H1 (cell line): ENCODE measurements around the gene MEIOB. TPM values are rescaled to one million over a fixed set of nuclear protein-coding genes. Genes with fewer than 3 reads are reported as not detected.

Experiments used
- CTCF ChIA-PET: fragments of 300-600 bp; sonication (Branson Sonifier 250); formaldehyde crosslinking; loops from one replicate; lab custom pipeline; 2021; ENCODE audit not compliant: partially characterized antibody; lab: Charles Lee
- POLR2A ChIA-PET: fragments of 300-600 bp; sonication (Branson Sonifier 250); formaldehyde crosslinking; loops from one replicate; lab custom pipeline; 2021; ENCODE audit warnings: inconsistent platforms; ENCODE audit not compliant: partially characterized antibody; lab: Charles Lee
- DNase-seq, 2 experiments: peaks; one replicate each; pipeline versions ENCODE4 v3.0.0 to v3.0.0-alpha.2; 2010 to 2022; ENCODE audit warnings: low spot score in 2 of 2, low read depth in 1 of 2, mixed read lengths in 1 of 2
- FAIRE-seq: peaks from 2 replicates; lab custom pipeline; 2011; peaks lifted over from hg19 to GRCh38; lab: Jason Lieb, UNC
- H2AFZ ChIP-seq: 2 replicates; pipeline ENCODE4 v1.8.1; 2012; ENCODE audit warnings: low read length, inconsistent platforms
- H2AK5ac ChIP-seq: 2 replicates; pipeline ENCODE4 v1.6.1; 2013; ENCODE audit warnings: low read depth, low read length
- H2BK120ac ChIP-seq: replicated peaks from 2 replicates; pipeline ENCODE3; 2013; ENCODE audit warnings: low read depth, low read length, inconsistent platforms
- H2BK12ac ChIP-seq: 2 replicates; pipeline ENCODE4 v1.6.1; 2013; ENCODE audit warnings: low read depth, low read length
- H2BK15ac ChIP-seq: 2 replicates; pipeline ENCODE4 v1.6.1; 2013; ENCODE audit warnings: low read length
- H2BK20ac ChIP-seq: 2 replicates; pipeline ENCODE4 v1.6.1; 2013; ENCODE audit warnings: low read length
- H2BK5ac ChIP-seq: 2 replicates; pipeline ENCODE4 v1.6.1; 2013; ENCODE audit warnings: low read depth, low read length
- H3K14ac ChIP-seq: 2 replicates; pipeline ENCODE4 v1.6.1; 2013; ENCODE audit warnings: inconsistent platforms; ENCODE audit not compliant: insufficient read length
- H3K18ac ChIP-seq: 2 replicates; pipeline ENCODE4 v1.6.1; 2013; ENCODE audit warnings: low read length; ENCODE audit errors: extremely low read depth
- H3K23ac ChIP-seq: 2 replicates; pipeline ENCODE4 v1.6.1; 2013; ENCODE audit warnings: inconsistent platforms; ENCODE audit not compliant: insufficient read length
- H3K23me2 ChIP-seq: 2 replicates; pipeline ENCODE4 v1.6.1; 2013; ENCODE audit warnings: low read depth, low read length
- H3K27ac ChIP-seq: 2 replicates; pipeline ENCODE4 v1.6.1; 2011; ENCODE audit warnings: low read depth, low read length, inconsistent platforms
- H3K27me3 ChIP-seq, 4 experiments: replicated peaks in 1 of 4; 1 replicate in 1 of 4; 2 replicates in 3 of 4; pipeline versions ENCODE4 v1.6.1 to v1.8.1; 2011 to 2013; ENCODE audit warnings: low read length in 3 of 4, mild to moderate bottlenecking in 3 of 4, inconsistent platforms in 2 of 4, mixed read lengths in 2 of 4, moderate library complexity in 1 of 4; ENCODE audit not compliant: control insufficient read depth in 3 of 4, insufficient read depth in 3 of 4; ENCODE audit errors: extremely low read depth in 1 of 4
- H3K36me3 ChIP-seq, 4 experiments: 2 replicates each; pipeline versions ENCODE4 v1.6.1 to v1.8.1; 2011 to 2013; ENCODE audit warnings: mild to moderate bottlenecking in 4 of 4, low read length in 3 of 4, moderate library complexity in 2 of 4, control low read depth in 1 of 4, inconsistent platforms in 1 of 4; ENCODE audit not compliant: insufficient read depth in 4 of 4, control insufficient read depth in 2 of 4
- H3K4ac ChIP-seq: replicated peaks from 2 replicates; pipeline ENCODE3; 2013; ENCODE audit warnings: low read length, low read depth, mixed read lengths, inconsistent platforms; ENCODE audit not compliant: insufficient read length
- H3K4me1 ChIP-seq, 4 experiments: replicated peaks in 1 of 4; 1 replicate in 1 of 4; 2 replicates in 3 of 4; pipeline versions ENCODE4 v1.6.1 to v1.8.1; 2011 to 2013; ENCODE audit warnings: low read length in 3 of 4, inconsistent platforms in 2 of 4, mixed read lengths in 1 of 4; ENCODE audit not compliant: insufficient read depth in 4 of 4, control insufficient read depth in 3 of 4
- H3K4me2 ChIP-seq, 2 experiments: 2 replicates each; pipeline versions ENCODE4 v1.6.1 to v1.8.1; 2011 to 2013; ENCODE audit warnings: low read depth in 2 of 2, low read length in 2 of 2, control low read depth in 1 of 2, inconsistent platforms in 1 of 2, mild to moderate bottlenecking in 1 of 2; ENCODE audit not compliant: insufficient read depth in 1 of 2
- H3K4me3 ChIP-seq, 4 experiments: fragments of 200-600, 300-600 bp in 1 of 4; sonication (generic), shearing (Covaris generic), sonication (Bioruptor Twin) in 1 of 4; 2 replicates each; pipeline versions ENCODE4 v1.5.1 to v1.8.1; 2011 to 2016; ENCODE audit warnings: low read length in 4 of 4, low read depth in 3 of 4, control low read depth in 2 of 4, inconsistent platforms in 2 of 4, mild to moderate bottlenecking in 2 of 4, mixed read lengths in 1 of 4, moderate library complexity in 1 of 4; ENCODE audit not compliant: insufficient read depth in 2 of 4; ENCODE audit errors: extremely low read depth in 1 of 4
- H3K56ac ChIP-seq: replicated peaks from 2 replicates; pipeline ENCODE3; 2013; ENCODE audit warnings: low read depth, mild to moderate bottlenecking, mixed read lengths, low read length, inconsistent platforms; ENCODE audit not compliant: insufficient read length
- H3K79me1 ChIP-seq: 2 replicates; pipeline ENCODE4 v1.6.1; 2013; ENCODE audit warnings: low read depth, low read length, control low read depth
- H3K79me2 ChIP-seq, 2 experiments: 2 replicates each; pipeline versions ENCODE4 v1.6.1 to v1.8.1; 2012 to 2013; ENCODE audit warnings: low read length in 2 of 2, mild to moderate bottlenecking in 2 of 2, inconsistent platforms in 1 of 2; ENCODE audit not compliant: insufficient read depth in 2 of 2, control insufficient read depth in 1 of 2
- H3K9ac ChIP-seq, 4 experiments: replicated peaks in 1 of 4; 1 replicate in 1 of 4; 2 replicates in 3 of 4; pipeline versions ENCODE4 v1.6.1 to v1.8.1; 2011 to 2013; ENCODE audit warnings: low read depth in 3 of 4, low read length in 3 of 4, control low read depth in 2 of 4, mild to moderate bottlenecking in 2 of 4, moderate library complexity in 2 of 4, inconsistent platforms in 1 of 4; ENCODE audit errors: extremely low read depth in 1 of 4
- H3K9me3 ChIP-seq, 2 experiments: 2 replicates each; pipeline versions ENCODE4 v1.6.1 to v1.8.1; 2012 to 2013; ENCODE audit warnings: mild to moderate bottlenecking in 2 of 2, moderate library complexity in 2 of 2, control low read depth in 1 of 2, inconsistent platforms in 1 of 2, low read depth in 1 of 2, low read length in 1 of 2, mixed read lengths in 1 of 2; ENCODE audit not compliant: insufficient read depth in 2 of 2
- H4K20me1 ChIP-seq, 2 experiments: replicated peaks in 1 of 2; 2 replicates each; pipeline versions ENCODE3 to v1.8.1; 2011 to 2013; ENCODE audit warnings: inconsistent platforms in 2 of 2, low read length in 2 of 2, mild to moderate bottlenecking in 1 of 2; ENCODE audit not compliant: insufficient read depth in 2 of 2, control insufficient read depth in 1 of 2
- H4K5ac ChIP-seq: 2 replicates; pipeline ENCODE4 v1.6.1; 2013; ENCODE audit warnings: low read length, low read depth, mixed read lengths, inconsistent platforms; ENCODE audit not compliant: insufficient read length
- H4K8ac ChIP-seq: 2 replicates; pipeline ENCODE4 v1.8.0; 2013; ENCODE audit warnings: mild to moderate bottlenecking, moderate library complexity, low read length, inconsistent platforms; ENCODE audit not compliant: insufficient read depth; ENCODE audit errors: extremely low read depth
- H4K91ac ChIP-seq: replicated peaks from 2 replicates; pipeline ENCODE3; 2013; ENCODE audit warnings: low read length, mixed read lengths, inconsistent platforms; ENCODE audit not compliant: insufficient read length
- ASH2L ChIP-seq: fragments of 200-600, 300-600 bp; sonication (generic); IDR thresholded peaks from one replicate; pipeline ENCODE4 v1.7.1; 2017; ENCODE audit warnings: low read length
- EGR1 ChIP-seq: IDR thresholded peaks from 2 replicates; pipeline ENCODE4 v1.6.1; 2011; ENCODE audit warnings: low read depth, low read length, borderline replicate concordance
- EZH2 ChIP-seq: fragments of 200-600 bp; sonication (generic); IDR thresholded peaks from 2 replicates; pipeline ENCODE4 v1.7.1; 2012; ENCODE audit warnings: low read depth, mild to moderate bottlenecking, moderate library complexity, low read length, inconsistent platforms; ENCODE audit not compliant: severe bottlenecking
- HDAC2 ChIP-seq, 2 experiments: fragments of 300-600 bp in 1 of 2; sonication (generic) in 1 of 2; IDR thresholded peaks; 2 replicates each; pipeline ENCODE4 v1.6.1; 2011 to 2012; ENCODE audit warnings: low read depth in 2 of 2, low read length in 2 of 2, mild to moderate bottlenecking in 2 of 2, moderate library complexity in 2 of 2, borderline replicate concordance in 1 of 2, inconsistent platforms in 1 of 2
- JUND ChIP-seq: IDR thresholded peaks from 2 replicates; pipeline ENCODE4 v1.6.1; 2011; ENCODE audit warnings: mild to moderate bottlenecking, improper control_type of control experiment, low read length
- MAX ChIP-seq: IDR thresholded peaks from 2 replicates; pipeline ENCODE4 v1.6.1; 2012; ENCODE audit warnings: inconsistent platforms
- POLR2AphosphoS5 ChIP-seq: IDR thresholded peaks from 2 replicates; pipeline ENCODE4 v1.6.1; 2011; ENCODE audit warnings: low read depth, low read length
- SAP30 ChIP-seq: fragments of 300-600 bp; sonication (generic); IDR thresholded peaks from 2 replicates; pipeline ENCODE4 v1.7.1; 2012; ENCODE audit warnings: low read length, moderate library complexity, mild to moderate bottlenecking, inconsistent platforms; ENCODE audit not compliant: insufficient read depth, insufficient replicate concordance
- SIRT6 ChIP-seq: IDR thresholded peaks from one replicate; pipeline ENCODE4 v1.7.1; 2012; ENCODE audit warnings: low read length, inconsistent platforms
- SIX5 ChIP-seq: IDR thresholded peaks from 2 replicates; pipeline ENCODE4 v1.6.1; 2011; ENCODE audit warnings: mild to moderate bottlenecking, low read depth, low read length
- SP1 ChIP-seq: IDR thresholded peaks from 2 replicates; pipeline ENCODE4 v1.6.1; 2011; ENCODE audit warnings: low read depth, low read length
- TEAD4 ChIP-seq: IDR thresholded peaks from 2 replicates; pipeline ENCODE4 v1.6.1; 2012; ENCODE audit warnings: low read depth, low read length, inconsistent platforms, mixed read lengths
- WGBS, 2 experiments: shearing (Covaris generic) in 1 of 2; methylation state at CpG; one replicate each; pipeline versions ENCODE4 v1.1.6 to v1.1.7; 2013 to 2015; ENCODE audit warnings: low lambda C conversion rate in 2 of 2, mixed read lengths in 2 of 2, inconsistent platforms in 1 of 2, low coverage in 1 of 2, missing lambda C conversion rate in 1 of 2; ENCODE audit not compliant: insufficient replicate concordance in 2 of 2, insufficient coverage in 1 of 2, insufficient read length in 1 of 2; ENCODE audit errors: extremely low coverage in 1 of 2, missing lambda C conversion rate in 1 of 2; 5-methylcytosine and 5-hydroxymethylcytosine counted together
- polyA plus RNA-seq, 7 experiments: library from polyadenylated mRNA; depleted of rRNA in 3 of 7; stranded (reverse) in 5 of 7; unstranded in 2 of 7; fragments of >200 nt in 5 of 7; fragments of 200-250 nt in 2 of 7; gene quantifications; 1 replicate in 5 of 7; 2 replicates in 1 of 7; 4 replicates in 1 of 7; pipeline versions ENCODE4 v1.2.1 to v1.2.3, GENCODE V29; 2011 to 2013; ENCODE audit warnings: missing spikeins in 2 of 7, mixed read lengths in 2 of 7
- total RNA-seq: library from RNA; stranded (reverse); fragmentation: NEBNext Ultra II Directional; extraction: Animal tissue kit (Norgen Biotek cat#: 25700); gene quantifications from 2 replicates; pipeline ENCODE4 v1.2.1, GENCODE V29; 2021

Gene MEIOB
- total and polyA plus RNA-seq, 2 of the 8 experiments (the other 6 are each of a cell fraction or from before 2014, with no cell fraction given), result 0.63 to 1.1 TPM

GRCh38 chr16:1912215-1912543 is 40.2 kb upstream of the MEIOB start:
- no peak overlapping the region for H3K23ac ChIP-seq
- H3K36me3 ChIP-seq, result no peaks in the 10 kb centered on the region
- H4K20me1 ChIP-seq, result peaks cover 0 to 5% of the 10 kb centered on the region in 2 experiments
- no peak overlapping the region for H2BK15ac ChIP-seq
- no peaks in the 10 kb centered on the region for H3K79me2 ChIP-seq
- no peak overlapping the region for H3K56ac ChIP-seq
- H2AFZ ChIP-seq, result no peak overlapping the region
- H3K9ac ChIP-seq, result no peak overlapping the region
- FAIRE-seq (no peak), DNase-seq (no peak)
- no peak overlapping the region for H2BK20ac ChIP-seq
- H3K27me3 ChIP-seq, result peaks cover 4 to 29% (median 23%) of the 10 kb centered on the region in 4 experiments
- peaks cover 0 to 38% (median 14%) of the 10 kb centered on the region in 4 experiments; a peak in 6 of 7 replicates for H3K4me1 ChIP-seq
- H2BK120ac ChIP-seq, result no peak overlapping the region
- H2AK5ac ChIP-seq, result no peak overlapping the region
- no peak overlapping the region for H3K18ac ChIP-seq
- no peaks in the 10 kb centered on the region for H3K9me3 ChIP-seq
- no peak overlapping the region for H3K27ac ChIP-seq
- CTCF ChIA-PET, result no interaction called here
- H4K8ac ChIP-seq, result no peak overlapping the region; the same call in 1 of the 2 replicates
- POLR2A ChIA-PET, result interaction anchor here (0.5 to 1.1 kb wide), 2 partner anchors 43 to 49 kb away, joined by 3 to 6 read pairs; no protein-coding TSS in a partner anchor
- no peak overlapping the region for H2BK5ac ChIP-seq
- H3K4ac ChIP-seq, result no peak overlapping the region
- H4K91ac ChIP-seq, result no peak overlapping the region
- H3K4me3 ChIP-seq, result no peak overlapping the region
- no peak overlapping the region for H3K14ac ChIP-seq
- H4K5ac ChIP-seq, result no peak overlapping the region
- TF ChIP-seq MAX (no peak), SIX5 (no peak), SP1 (no peak), HDAC2 (IDR thresholded peaks at IDR 0.05; ENCODE audit: borderline replicate concordance in 1 of 2, low read depth in 2 of 2, low read length in 2 of 2) (no peak), ASH2L (no peak), EZH2 (no peak), JUND (no peak), SAP30 (no peak), EGR1 (no peak), TEAD4 (no peak), POLR2AphosphoS5 (no peak), SIRT6 (no peak)
- H3K79me1 ChIP-seq, result no peaks in the 10 kb centered on the region
- 87% methylated on average over 14 of the region's 17 CpGs; no CpG with 5 or more reads in 1 of the 2 experiments for WGBS, 2 experiments
- H3K4me2 ChIP-seq, result no peak overlapping the region
- no peak overlapping the region for H2BK12ac ChIP-seq
- H3K23me2 ChIP-seq, result no peaks in the 10 kb centered on the region
